ENCODE measurements around the gene FNIP1.

The FNIP1 gene

GRCh38 chr5:131664929-131665328 lies 131.9 kb downstream of the FNIP1 start:
- peaks cover 5% of the 10 kb centered on the region for H3K4me1 Mint-ChIP-seq
- no peak for DNase-seq (ENCODE audit: low spot score in 2 of 2)
- no peak overlapping the region for H3K4me3 Mint-ChIP-seq
- ATAC-seq (replicated peaks; ENCODE audit: extremely low read depth, poor library complexity, severe bottlenecking): no peak
- H3K27me3 Mint-ChIP-seq: no peaks in the 10 kb centered on the region
- peaks cover 19% of the 10 kb centered on the region for H3K36me3 Mint-ChIP-seq (ENCODE audit: insufficient read depth)
- no peak overlapping the region for H3K27ac Mint-ChIP-seq (ENCODE audit: low read depth)
- H3K9me3 Mint-ChIP-seq: no peaks in the 10 kb centered on the region

GRCh38 chr5:131661933-131662332 lies 134.9 kb downstream of the FNIP1 start:
- Mint-ChIP-seq H3K4me3 (no peak overlapping the region), H3K27ac (ENCODE audit: low read depth) (no peak overlapping the region), H3K9me3 (peaks cover 9% of the 10 kb centered on the region), H3K27me3 (no peaks in the 10 kb centered on the region), H3K4me1 (peaks cover 5% of the 10 kb centered on the region), H3K36me3 (ENCODE audit: insufficient read depth) (peaks cover 14% of the 10 kb centered on the region)
- ATAC-seq (replicated peaks; ENCODE audit: extremely low read depth, poor library complexity, severe bottlenecking): no peak
- no peak for DNase-seq (ENCODE audit: low spot score in 2 of 2)

GRCh38 chr5:131659841-131660240 lies 137.0 kb downstream of the FNIP1 start:
- Mint-ChIP-seq H3K4me3 (no peak overlapping the region), H3K9me3 (peaks cover 9% of the 10 kb centered on the region), H3K4me1 (peaks cover 13% of the 10 kb centered on the region), H3K27me3 (no peaks in the 10 kb centered on the region), H3K27ac (ENCODE audit: low read depth) (no peak overlapping the region), H3K36me3 (ENCODE audit: insufficient read depth) (peaks cover 13% of the 10 kb centered on the region)
- DNase-seq (ENCODE audit: low spot score in 2 of 2) (no peak), ATAC-seq (replicated peaks; ENCODE audit: extremely low read depth, poor library complexity, severe bottlenecking) (no peak)

- no peak overlapping the region for H3K4me3 Mint-ChIP-seq
- DNase-seq (ENCODE audit: low spot score in 2 of 2) (no peak), ATAC-seq (replicated peaks; ENCODE audit: extremely low read depth, poor library complexity, severe bottlenecking) (no peak)
- peaks cover 13% of the 10 kb centered on the region for H3K4me1 Mint-ChIP-seq
- H3K27me3 Mint-ChIP-seq: no peaks in the 10 kb centered on the region
- peaks cover 9% of the 10 kb centered on the region for H3K9me3 Mint-ChIP-seq
- H3K36me3 Mint-ChIP-seq (ENCODE audit: insufficient read depth): peaks cover 13% of the 10 kb centered on the region
- H3K27ac Mint-ChIP-seq (ENCODE audit: low read depth): no peak overlapping the region
Measured at GRCh38 chr5:131659290-131659689, 137.5 kb downstream of the FNIP1 start.

GRCh38 chr5:131654776-131655175 lies 142.0 kb downstream of the FNIP1 start:
- DNase-seq (ENCODE audit: low spot score in 2 of 2) (no peak), ATAC-seq (replicated peaks; ENCODE audit: extremely low read depth, poor library complexity, severe bottlenecking) (no peak)
- H3K27ac Mint-ChIP-seq (ENCODE audit: low read depth): no peak overlapping the region
- H3K4me3 Mint-ChIP-seq: no peak overlapping the region
- peaks cover 8% of the 10 kb centered on the region for H3K4me1 Mint-ChIP-seq
- peaks cover 17% of the 10 kb centered on the region for H3K36me3 Mint-ChIP-seq (ENCODE audit: insufficient read depth)
- no peaks in the 10 kb centered on the region for H3K27me3 Mint-ChIP-seq
- peaks cover 9% of the 10 kb centered on the region for H3K9me3 Mint-ChIP-seq

GRCh38 chr5:131654309-131654708 lies 142.5 kb downstream of the FNIP1 start:
- ATAC-seq (replicated peaks; ENCODE audit: extremely low read depth, poor library complexity, severe bottlenecking) (no peak), DNase-seq (ENCODE audit: low spot score in 2 of 2) (no peak)
- H3K36me3 Mint-ChIP-seq (ENCODE audit: insufficient read depth): peaks cover 18% of the 10 kb centered on the region
- H3K9me3 Mint-ChIP-seq: peaks cover 5% of the 10 kb centered on the region
- H3K27me3 Mint-ChIP-seq: no peaks in the 10 kb centered on the region
- H3K27ac Mint-ChIP-seq (ENCODE audit: low read depth): no peak overlapping the region
- H3K4me1 Mint-ChIP-seq: peaks cover 8% of the 10 kb centered on the region
- H3K4me3 Mint-ChIP-seq: no peak overlapping the region

GRCh38 chr5:131649161-131649560 lies 147.7 kb downstream of the FNIP1 start:
- Mint-ChIP-seq H3K36me3 (ENCODE audit: insufficient read depth) (peaks cover 17% of the 10 kb centered on the region), H3K9me3 (no peaks in the 10 kb centered on the region), H3K27me3 (no peaks in the 10 kb centered on the region), H3K4me3 (no peak overlapping the region), H3K4me1 (no peaks in the 10 kb centered on the region), H3K27ac (ENCODE audit: low read depth) (no peak overlapping the region)
- DNase-seq (ENCODE audit: low spot score in 2 of 2) (no peak), ATAC-seq (replicated peaks; ENCODE audit: extremely low read depth, poor library complexity, severe bottlenecking) (no peak)

- H3K36me3 Mint-ChIP-seq (ENCODE audit: insufficient read depth): peaks cover 14% of the 10 kb centered on the region
- no peak overlapping the region for H3K4me3 Mint-ChIP-seq
- DNase-seq (ENCODE audit: low spot score in 2 of 2): no peak
- no peak for ATAC-seq (replicated peaks; ENCODE audit: extremely low read depth, poor library complexity, severe bottlenecking)
- no peaks in the 10 kb centered on the region for H3K27me3 Mint-ChIP-seq
- H3K9me3 Mint-ChIP-seq: no peaks in the 10 kb centered on the region
- no peaks in the 10 kb centered on the region for H3K4me1 Mint-ChIP-seq
- no peak overlapping the region for H3K27ac Mint-ChIP-seq (ENCODE audit: low read depth)
Measured at GRCh38 chr5:131647048-131647769, 149.6 kb downstream of the FNIP1 start.

- Mint-ChIP-seq H3K36me3 (ENCODE audit: insufficient read depth) (peaks cover 6% of the 10 kb centered on the region), H3K9me3 (no peaks in the 10 kb centered on the region), H3K4me3 (no peak overlapping the region), H3K4me1 (peaks cover 6% of the 10 kb centered on the region), H3K27me3 (no peaks in the 10 kb centered on the region), H3K27ac (ENCODE audit: low read depth) (no peak overlapping the region)
- DNase-seq (ENCODE audit: low spot score in 2 of 2) (no peak), ATAC-seq (replicated peaks; ENCODE audit: extremely low read depth, poor library complexity, severe bottlenecking) (no peak)
Measured at GRCh38 chr5:131644822-131645221, 152.0 kb downstream of the FNIP1 start.

- Mint-ChIP-seq H3K4me3 (no peak overlapping the region), H3K36me3 (ENCODE audit: insufficient read depth) (peaks cover 3% of the 10 kb centered on the region), H3K4me1 (peaks cover 10% of the 10 kb centered on the region), H3K27me3 (no peaks in the 10 kb centered on the region), H3K9me3 (no peaks in the 10 kb centered on the region), H3K27ac (ENCODE audit: low read depth) (no peak overlapping the region)
- DNase-seq (ENCODE audit: low spot score in 2 of 2) (no peak), ATAC-seq (replicated peaks; ENCODE audit: extremely low read depth, poor library complexity, severe bottlenecking) (no peak)
Measured at GRCh38 chr5:131644370-131644769, 152.4 kb downstream of the FNIP1 start.

- Mint-ChIP-seq H3K36me3 (ENCODE audit: insufficient read depth) (peaks cover 2% of the 10 kb centered on the region), H3K27me3 (no peaks in the 10 kb centered on the region), H3K27ac (ENCODE audit: low read depth) (no peak overlapping the region), H3K4me3 (no peak overlapping the region), H3K9me3 (no peaks in the 10 kb centered on the region), H3K4me1 (peaks cover 12% of the 10 kb centered on the region)
- DNase-seq (ENCODE audit: low spot score in 2 of 2) (no peak), ATAC-seq (replicated peaks; ENCODE audit: extremely low read depth, poor library complexity, severe bottlenecking) (no peak)
Measured at GRCh38 chr5:131641494-131641893, 155.3 kb downstream of the FNIP1 start.

GRCh38 chr5:131640043-131640856 lies 156.6 kb downstream of the FNIP1 start:
- ATAC-seq (replicated peaks; ENCODE audit: extremely low read depth, poor library complexity, severe bottlenecking) (no peak), DNase-seq (ENCODE audit: low spot score in 2 of 2) (no peak)
- no peak overlapping the region for H3K4me3 Mint-ChIP-seq
- H3K9me3 Mint-ChIP-seq: no peaks in the 10 kb centered on the region
- no peaks in the 10 kb centered on the region for H3K27me3 Mint-ChIP-seq
- H3K36me3 Mint-ChIP-seq (ENCODE audit: insufficient read depth): peaks cover 8% of the 10 kb centered on the region
- H3K4me1 Mint-ChIP-seq: peaks cover 20% of the 10 kb centered on the region
- H3K27ac Mint-ChIP-seq (ENCODE audit: low read depth): no peak overlapping the region

- DNase-seq (ENCODE audit: low spot score in 2 of 2): no peak
- Mint-ChIP-seq H3K27me3 (no peaks in the 10 kb centered on the region), H3K4me1 (peaks cover 26% of the 10 kb centered on the region), H3K27ac (ENCODE audit: low read depth) (no peak overlapping the region), H3K4me3 (no peak overlapping the region), H3K36me3 (ENCODE audit: insufficient read depth) (peaks cover 19% of the 10 kb centered on the region), H3K9me3 (no peaks in the 10 kb centered on the region)
- no peak for ATAC-seq (replicated peaks; ENCODE audit: extremely low read depth, poor library complexity, severe bottlenecking)
Measured at GRCh38 chr5:131639148-131639547, 157.7 kb downstream of the FNIP1 start.

Data from central memory CD8-positive, alpha-beta T cell (primary cell).